ENCODE measurements around the gene ATG2A. TPM values are rescaled to one million over a fixed set of nuclear protein-coding genes. Genes with fewer than 3 reads are reported as not detected.

The ATG2A gene
- total RNA-seq, 4 donors from 2014 or later, result 19.9 to 28.7 (median 26.1) TPM

- DNase-seq (ENCODE audit: extremely low spot score), result no peak
- H3K4me3 ChIP-seq, result peak overlapping the region in 1 of 4 donors; percentile 13
- 64% methylated on average over 24 of the region's 28 CpGs for WGBS
- peaks cover 5 to 30% (median 20%) of the 10 kb centered on the region in 4 donors for H3K36me3 ChIP-seq
- H3K9me3 ChIP-seq, result no peaks in the 10 kb centered on the region
- intact Hi-C loops (cut with DNase I), result no loop called here
- TF ChIP-seq POLR2A (IDR thresholded peaks at IDR 0.05; ENCODE audit: low read depth) (no peak), EP300 (IDR thresholded peaks at IDR 0.05) (no peak), POLR2AphosphoS5 (IDR thresholded peaks at IDR 0.05) (no peak), CTCF (IDR thresholded peaks at IDR 0.05) (no peak)
- H3K27me3 ChIP-seq, result no peaks in the 10 kb centered on the region
- H3K27ac ChIP-seq (replicated peaks in 1 of 4), result peak overlapping the region; percentile 93 to 98 (median 94)
- H3K4me1 ChIP-seq, result peaks cover 98 to 100% (median 100%) of the 10 kb centered on the region in 4 donors
Measured at GRCh38 chr11:64867748-64868462, 49.1 kb downstream of the ATG2A start.

GRCh38 chr11:64866173-64866491 lies 50.9 kb downstream of the ATG2A start:
- peaks cover 98 to 100% (median 100%) of the 10 kb centered on the region in 4 donors for H3K4me1 ChIP-seq
- H3K4me3 ChIP-seq, result no peak overlapping the region

GRCh38 chr11:64865286-64866172 lies 51.5 kb downstream of the ATG2A start:
- DNase-seq (ENCODE audit: extremely low spot score), result no peak
- 41% methylated on average over 10 of the region's 15 CpGs for WGBS

More at GRCh38 chr11:64866173-64866491, 50.9 kb downstream of the ATG2A start:
- WGBS, result 93% methylated on average over 4 of the region's 4 CpGs
- no peak for DNase-seq (ENCODE audit: extremely low spot score)
- Histone ChIP-seq H3K9me3 (no peaks in the 10 kb centered on the region), H3K27ac (replicated peaks in 1 of 4) (peak overlapping the region; percentile 93 to 98 (median 94)), H3K36me3 (peaks cover 0 to 12% (median 6%) of the 10 kb centered on the region in 4 donors), H3K27me3 (no peaks in the 10 kb centered on the region)
- intact Hi-C loops (cut with DNase I), result no loop called here
- no peak for TF ChIP-seq POLR2A (IDR thresholded peaks at IDR 0.05; ENCODE audit: low read depth)
- no peak for TF ChIP-seq CTCF (IDR thresholded peaks at IDR 0.05)
- no peak for TF ChIP-seq EP300 (IDR thresholded peaks at IDR 0.05)
- no peak for TF ChIP-seq POLR2AphosphoS5 (IDR thresholded peaks at IDR 0.05)

More at GRCh38 chr11:64865286-64866172, 51.5 kb downstream of the ATG2A start:
- H3K9me3 ChIP-seq, result no peaks in the 10 kb centered on the region
- peaks cover 0 to 8% (median 4%) of the 10 kb centered on the region in 4 donors for H3K36me3 ChIP-seq
- no peak for TF ChIP-seq POLR2A (IDR thresholded peaks at IDR 0.05; ENCODE audit: low read depth)
- TF ChIP-seq CTCF (IDR thresholded peaks at IDR 0.05), result no peak
- peak; percentile 39 to 67 for TF ChIP-seq POLR2AphosphoS5 (IDR thresholded peaks at IDR 0.05)
- TF ChIP-seq EP300 (IDR thresholded peaks at IDR 0.05), result peak; percentile 23
- H3K27me3 ChIP-seq, result no peaks in the 10 kb centered on the region
- H3K4me3 ChIP-seq, result peak overlapping the region; percentile 3 to 45 (median 24)
- peak overlapping the region; percentile 93 to 98 (median 94) for H3K27ac ChIP-seq (replicated peaks in 1 of 4)
- intact Hi-C loops (cut with DNase I), result no loop called here
- H3K4me1 ChIP-seq, result peaks cover 96 to 100% (median 98%) of the 10 kb centered on the region in 4 donors

Measured in esophagus muscularis mucosa (tissue), 4 donors.